ENCODE measurements around the gene FMO2. TPM values are rescaled to one million over a fixed set of nuclear protein-coding genes. Genes with fewer than 3 reads are reported as not detected.

Gene FMO2
- total and polyA plus RNA-seq, 10 donors = 0.26 to 4.6 (median 1.2) TPM; not detected in 1

GRCh38 chr1:171150156-171150555 lies 34.9 kb upstream of the FMO2 start:
- DNase-seq = no peak
- H3K36me3 ChIP-seq = no peaks in the 10 kb centered on the region
- no peak for TF ChIP-seq POLR2AphosphoS5 (IDR thresholded peaks at IDR 0.05)
- no peak for TF ChIP-seq POLR2A (IDR thresholded peaks at IDR 0.05)
- TF ChIP-seq CTCF (IDR thresholded peaks at IDR 0.05 in 8 of 11, conservative IDR thresholded peaks at IDR 0.05 in 3 of 11) = no peak
- 45 to 58% (median 55%) methylated on average over 1 of the region's 1 CpG for WGBS, 5 donors
- no peaks in the 10 kb centered on the region for H3K4me1 ChIP-seq
- H3K27ac ChIP-seq = no peak overlapping the region
- intact Hi-C loops (cut with DNase I; ENCODE audit: low total_unique reads) = no loop called here
- H3K4me3 ChIP-seq = no peak overlapping the region
- no peaks in the 10 kb centered on the region for H3K9me3 ChIP-seq
- H3K27me3 ChIP-seq (replicated peaks in 1 of 7) = peaks cover 0 to 5% (median 0%) of the 10 kb centered on the region in 7 donors

- intact Hi-C loops (cut with DNase I; ENCODE audit: low total_unique reads) = no loop called here
- TF ChIP-seq POLR2A (IDR thresholded peaks at IDR 0.05) (no peak), POLR2AphosphoS5 (IDR thresholded peaks at IDR 0.05) (no peak)
Measured at GRCh38 chr1:171152549-171152948, 32.6 kb upstream of the FMO2 start.

GRCh38 chr1:171155484-171155883 lies 29.6 kb upstream of the FMO2 start:
- intact Hi-C loops (cut with DNase I; ENCODE audit: low total_unique reads) = no loop called here
- Histone ChIP-seq H3K27ac (no peak overlapping the region), H3K27me3 (replicated peaks in 1 of 7) (peaks cover 0 to 5% (median 0%) of the 10 kb centered on the region in 7 donors), H3K4me3 (no peak overlapping the region), H3K36me3 (no peaks in the 10 kb centered on the region), H3K9me3 (no peaks in the 10 kb centered on the region), H3K4me1 (no peaks in the 10 kb centered on the region)
- no peak for TF ChIP-seq POLR2AphosphoS5 (IDR thresholded peaks at IDR 0.05)
- no peak for TF ChIP-seq POLR2A (IDR thresholded peaks at IDR 0.05)
- TF ChIP-seq CTCF (IDR thresholded peaks at IDR 0.05 in 8 of 11, conservative IDR thresholded peaks at IDR 0.05 in 3 of 11) = no peak
- no peak for DNase-seq

More at GRCh38 chr1:171152549-171152948, 32.6 kb upstream of the FMO2 start:
- Histone ChIP-seq H3K4me1 (no peaks in the 10 kb centered on the region), H3K4me3 (no peak overlapping the region), H3K27ac (no peak overlapping the region), H3K36me3 (no peaks in the 10 kb centered on the region), H3K27me3 (replicated peaks in 1 of 7) (peaks cover 0 to 5% (median 0%) of the 10 kb centered on the region in 7 donors), H3K9me3 (no peaks in the 10 kb centered on the region)
- DNase-seq = no peak
- 69 to 84% (median 77%) methylated on average over 2 of the region's 2 CpGs for WGBS, 5 donors

- WGBS, 5 donors = 77 to 89% (median 81%) methylated on average over 5 of the region's 5 CpGs
- no peaks in the 10 kb centered on the region for H3K9me3 ChIP-seq
- no peak overlapping the region for H3K27ac ChIP-seq
- peaks cover 0 to 5% (median 0%) of the 10 kb centered on the region in 7 donors for H3K27me3 ChIP-seq (replicated peaks in 1 of 7)
- H3K36me3 ChIP-seq = no peaks in the 10 kb centered on the region
- H3K4me1 ChIP-seq = no peaks in the 10 kb centered on the region
- intact Hi-C loops (cut with DNase I; ENCODE audit: low total_unique reads) = no loop called here
- no peak overlapping the region for H3K4me3 ChIP-seq
- no peak for DNase-seq
- TF ChIP-seq CTCF (IDR thresholded peaks at IDR 0.05 in 8 of 11, conservative IDR thresholded peaks at IDR 0.05 in 3 of 11) (no peak), POLR2A (IDR thresholded peaks at IDR 0.05) (no peak), POLR2AphosphoS5 (IDR thresholded peaks at IDR 0.05) (no peak)
Measured at GRCh38 chr1:171158096-171158495, 27.0 kb upstream of the FMO2 start.

GRCh38 chr1:171158551-171158950 lies 26.5 kb upstream of the FMO2 start:
- intact Hi-C loops (cut with DNase I; ENCODE audit: low total_unique reads) = no loop called here
- H3K4me3 ChIP-seq = no peak overlapping the region
- no peaks in the 10 kb centered on the region for H3K9me3 ChIP-seq
- no peak overlapping the region for H3K27ac ChIP-seq
- 81 to 92% (median 84%) methylated on average over 3 of the region's 3 CpGs for WGBS, 5 donors
- TF ChIP-seq POLR2A (IDR thresholded peaks at IDR 0.05) = no peak
- no peak for TF ChIP-seq CTCF (IDR thresholded peaks at IDR 0.05 in 8 of 11, conservative IDR thresholded peaks at IDR 0.05 in 3 of 11)
- no peak for TF ChIP-seq POLR2AphosphoS5 (IDR thresholded peaks at IDR 0.05)
- no peaks in the 10 kb centered on the region for H3K36me3 ChIP-seq
- DNase-seq = no peak
- H3K4me1 ChIP-seq = no peaks in the 10 kb centered on the region
- H3K27me3 ChIP-seq (replicated peaks in 1 of 7) = peaks cover 0 to 5% (median 0%) of the 10 kb centered on the region in 7 donors

All from spleen (tissue), 11 donors.